HG03457 (cell line): ENCODE measurements around the gene SBF2.

Source experiments
- ATAC-seq: cut with Tn5 transposase; IDR thresholded peaks from one replicate; pipeline ENCODE4 v1.9.1; 2021; ENCODE audit warnings: moderate number of reproducible peaks; ENCODE audit not compliant: unreplicated experiment

SBF2 gene

DNA sequence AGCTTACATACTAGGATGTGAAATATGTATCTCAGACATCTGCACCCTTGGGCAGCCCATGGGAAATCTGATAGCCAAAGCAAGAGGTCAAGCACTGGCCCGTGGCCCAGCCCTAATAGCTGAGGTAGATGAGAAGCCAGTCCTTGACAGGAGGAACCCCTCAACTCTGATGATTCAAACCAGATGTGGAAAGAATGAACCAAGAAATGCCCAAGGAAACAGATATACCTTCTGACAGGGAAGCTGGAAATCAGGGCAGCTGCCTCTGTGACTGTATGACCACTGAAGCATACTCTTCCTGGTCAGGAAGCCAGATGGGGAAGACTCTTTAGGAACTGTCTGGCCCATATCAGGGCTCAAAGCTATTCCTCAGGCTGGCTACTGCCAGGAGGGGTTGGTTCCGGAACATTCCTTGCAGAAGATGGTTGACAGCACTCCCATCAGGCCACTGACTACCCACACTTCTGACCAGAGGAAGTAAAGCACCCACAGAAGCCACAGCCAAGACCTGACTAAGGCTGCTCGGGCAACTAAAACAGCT lies 506.0 kb downstream of the SBF2 start:
- no peak for ATAC-seq

DNA sequence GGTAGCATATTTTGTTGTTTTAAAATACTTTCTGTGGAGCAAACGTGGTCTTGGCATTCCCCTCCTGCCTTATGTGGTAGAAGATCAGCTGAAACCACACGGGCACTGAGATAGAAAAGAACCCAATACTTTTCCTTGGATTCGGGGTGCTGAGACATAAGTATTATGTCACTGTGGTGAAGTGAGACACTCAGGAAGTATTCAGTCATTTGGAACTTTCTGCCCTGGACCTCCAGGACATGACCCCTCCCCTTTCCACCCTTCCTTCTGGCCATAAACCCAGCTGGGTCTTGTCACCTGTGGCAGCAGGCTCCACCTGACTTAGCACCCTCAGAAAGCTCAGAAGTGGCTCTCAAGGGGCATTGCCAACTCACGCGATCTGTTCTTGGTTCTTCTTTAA lies 506.8 kb downstream of the SBF2 start:
- no peak for ATAC-seq

DNA sequence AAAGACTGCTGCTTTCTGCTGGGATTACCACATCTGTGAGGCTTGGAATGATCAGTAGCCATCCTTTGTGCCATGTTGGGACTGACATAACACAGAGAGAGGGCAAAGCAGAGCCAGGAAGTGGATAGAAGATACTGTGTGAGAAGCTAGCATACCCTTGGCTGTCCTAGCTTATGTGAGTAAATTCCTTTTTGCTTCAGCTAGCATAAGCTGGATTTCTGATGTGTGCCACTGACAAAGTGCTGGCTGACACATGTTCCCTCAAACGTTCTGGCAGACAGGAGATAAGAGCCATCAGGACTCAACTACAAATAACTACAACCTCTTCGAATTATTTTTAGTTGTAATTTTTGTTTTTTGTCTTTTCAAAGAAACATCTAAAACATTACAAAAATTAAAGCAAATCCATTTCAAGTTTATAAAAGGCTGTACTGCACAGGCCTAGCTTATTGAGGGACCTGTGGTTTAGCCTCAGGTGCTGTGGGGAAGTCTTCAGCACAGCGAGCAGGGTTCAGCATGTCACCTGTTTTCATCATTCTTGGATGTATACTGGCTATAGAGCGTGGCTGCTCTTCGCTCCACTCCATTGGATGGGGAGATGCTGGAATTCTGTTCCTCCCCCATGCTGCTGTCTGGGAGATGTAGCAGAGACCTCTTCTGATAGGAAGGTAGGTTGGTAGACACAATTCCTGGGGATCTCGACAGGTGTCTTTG lies 509.3 kb downstream of the SBF2 start:
- no peak for ATAC-seq

- no peak for ATAC-seq
Measured at GRCh38 chr11:9783986-9784385, 510.0 kb downstream of the SBF2 start.

DNA sequence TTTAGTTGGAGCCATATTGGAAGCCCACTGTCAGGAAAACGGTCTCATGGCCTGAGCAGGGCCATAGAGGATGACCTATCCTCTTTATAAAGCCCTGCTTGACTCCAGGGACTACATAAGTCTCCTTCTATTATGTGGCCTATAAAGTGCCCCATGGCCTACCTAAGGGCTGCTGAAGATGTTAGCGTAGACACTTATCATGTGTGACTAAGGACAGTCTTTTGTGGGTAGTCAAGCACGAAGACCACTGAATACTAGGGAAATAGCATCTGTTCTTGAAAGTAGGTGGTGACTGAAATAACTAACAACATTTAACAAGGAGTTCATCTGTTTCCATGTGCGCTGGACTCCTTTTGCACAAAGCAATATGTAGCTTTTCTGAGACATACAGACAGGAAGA lies 513.1 kb downstream of the SBF2 start:
- no peak for ATAC-seq

- ATAC-seq: no peak
Measured at GRCh38 chr11:9777525-9777924, 516.5 kb downstream of the SBF2 start.

- ATAC-seq: no peak
Measured at GRCh38 chr11:9777066-9777465, 517.0 kb downstream of the SBF2 start.

DNA sequence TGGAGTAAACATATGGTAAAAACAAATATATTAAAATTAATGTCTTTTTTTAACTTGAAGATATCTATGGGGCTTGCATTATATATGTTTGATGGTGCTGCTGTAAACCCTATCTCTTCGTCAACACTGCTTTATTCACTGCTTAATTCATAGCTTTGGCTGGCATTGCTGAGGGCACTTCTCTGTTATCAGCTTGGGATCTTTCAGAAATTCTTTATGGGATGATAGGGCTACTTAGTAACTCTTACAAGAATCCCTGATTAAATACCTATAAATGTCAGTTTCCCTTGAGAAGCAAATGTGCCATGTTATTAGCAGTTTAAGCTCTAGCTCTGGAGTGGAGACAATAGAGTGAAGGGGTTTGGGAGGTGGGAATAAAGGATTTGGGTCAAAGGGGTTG lies 517.8 kb downstream of the SBF2 start:
- ATAC-seq: no peak

- no peak for ATAC-seq
Measured at GRCh38 chr11:9775398-9775779, 518.6 kb downstream of the SBF2 start.

DNA sequence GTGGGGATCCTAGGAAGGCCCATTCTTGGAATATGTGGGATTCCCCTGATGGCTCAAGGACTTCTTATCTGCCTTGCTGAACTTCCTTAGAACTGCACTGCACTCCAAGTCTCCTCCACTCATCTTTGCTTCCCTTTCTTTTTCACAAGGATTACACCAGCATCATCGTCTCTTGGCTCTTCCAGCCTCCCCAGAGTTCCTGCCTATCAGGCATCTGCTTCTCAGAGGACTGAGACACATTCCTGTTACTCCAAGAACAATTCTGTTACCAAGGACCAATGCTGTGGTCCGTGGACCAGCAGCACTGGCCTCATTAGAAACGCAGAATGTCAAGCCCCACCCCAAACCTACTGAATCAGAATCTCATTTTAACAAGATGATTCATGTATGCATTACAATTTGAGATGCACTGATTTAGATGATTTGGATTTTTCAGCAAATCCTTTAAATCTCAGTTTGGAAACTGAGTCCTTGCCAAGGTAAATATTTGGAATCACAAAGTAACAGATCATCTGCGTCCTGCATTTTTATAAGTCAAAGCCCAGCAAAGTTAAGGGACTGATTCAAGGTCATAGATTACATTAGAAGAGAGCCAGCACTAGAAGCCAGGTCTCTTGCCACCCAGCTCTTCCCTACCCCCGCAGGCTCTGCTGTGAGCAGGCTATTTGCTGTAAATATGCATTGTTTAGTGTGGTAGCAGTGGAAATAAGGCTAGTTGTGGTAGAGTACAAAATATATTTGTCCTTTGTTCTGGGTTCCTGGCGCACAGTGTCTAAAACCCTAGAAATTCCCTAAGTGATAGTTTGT lies 519.2 kb downstream of the SBF2 start:
- no peak for ATAC-seq

DNA sequence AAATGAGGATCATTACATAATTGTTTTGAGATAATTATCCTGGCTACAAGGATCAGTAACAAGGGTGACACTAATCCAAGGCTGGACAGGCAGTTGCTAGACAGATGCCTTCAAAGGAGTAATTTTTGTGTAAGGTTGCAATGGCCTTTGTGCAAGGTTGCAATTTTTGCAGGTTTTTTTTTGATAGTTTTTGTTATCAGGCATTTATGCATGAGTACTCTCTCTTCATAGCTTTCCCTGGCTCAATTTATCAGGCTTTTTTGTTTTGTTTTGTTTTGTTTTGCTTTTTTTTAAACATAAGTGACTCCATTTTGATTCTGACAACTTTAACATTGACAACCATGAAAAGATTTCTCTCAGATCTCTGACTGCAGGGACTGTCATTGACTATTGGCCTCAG lies 519.9 kb downstream of the SBF2 start:
- no peak for ATAC-seq

- no peak for ATAC-seq
Measured at GRCh38 chr11:9773524-9773923, 520.5 kb downstream of the SBF2 start.

GRCh38 chr11:9772218-9772617 lies 521.8 kb downstream of the SBF2 start:
- no peak for ATAC-seq

DNA sequence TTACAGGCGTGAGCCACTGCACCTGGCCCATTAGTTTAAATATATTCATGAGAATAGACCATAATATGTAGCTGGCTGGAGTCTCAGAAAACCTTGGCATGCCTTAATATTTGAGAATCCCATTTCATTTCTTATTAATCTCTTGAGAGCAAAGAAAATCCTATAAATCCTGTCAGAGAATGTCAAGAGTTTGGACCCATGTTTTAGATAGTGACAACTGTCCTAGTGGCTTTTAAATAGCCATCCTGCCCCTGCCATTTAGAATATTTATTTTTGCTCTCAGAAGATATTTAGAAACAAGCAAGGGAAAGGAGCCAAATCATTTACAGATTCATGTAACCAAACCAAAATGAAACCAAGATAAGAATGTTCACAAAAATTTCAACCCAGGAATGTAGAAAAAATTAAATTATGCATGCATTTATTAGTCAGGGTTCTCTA lies 522.9 kb downstream of the SBF2 start:
- no peak for ATAC-seq

- ATAC-seq: no peak
Measured at GRCh38 chr11:9769621-9770020, 524.4 kb downstream of the SBF2 start.

GRCh38 chr11:9765320-9766101 lies 528.5 kb downstream of the SBF2 start:
- no peak for ATAC-seq

DNA sequence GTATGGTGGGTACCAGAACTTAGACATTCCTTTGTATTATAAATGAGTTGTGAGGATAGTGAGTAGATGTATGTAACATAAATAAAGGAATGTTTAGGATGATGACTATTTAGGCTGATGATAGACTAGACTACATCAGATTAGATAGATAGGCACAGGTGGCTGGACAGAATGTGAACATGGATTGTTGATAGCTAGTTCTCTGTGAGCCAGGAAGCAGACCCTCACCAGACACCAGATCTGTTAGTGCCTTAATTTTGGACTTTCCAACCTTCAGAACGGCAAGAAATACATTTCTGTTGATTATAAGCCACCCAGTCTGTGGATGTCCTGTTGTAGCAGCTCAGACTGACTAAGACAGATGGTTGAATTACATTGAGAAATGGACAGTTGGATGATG lies 530.7 kb downstream of the SBF2 start:
- no peak for ATAC-seq

- ATAC-seq: no peak
Measured at GRCh38 chr11:9762531-9762930, 531.5 kb downstream of the SBF2 start.

GRCh38 chr11:9761441-9761945 lies 532.5 kb downstream of the SBF2 start:
- ATAC-seq: no peak

DNA sequence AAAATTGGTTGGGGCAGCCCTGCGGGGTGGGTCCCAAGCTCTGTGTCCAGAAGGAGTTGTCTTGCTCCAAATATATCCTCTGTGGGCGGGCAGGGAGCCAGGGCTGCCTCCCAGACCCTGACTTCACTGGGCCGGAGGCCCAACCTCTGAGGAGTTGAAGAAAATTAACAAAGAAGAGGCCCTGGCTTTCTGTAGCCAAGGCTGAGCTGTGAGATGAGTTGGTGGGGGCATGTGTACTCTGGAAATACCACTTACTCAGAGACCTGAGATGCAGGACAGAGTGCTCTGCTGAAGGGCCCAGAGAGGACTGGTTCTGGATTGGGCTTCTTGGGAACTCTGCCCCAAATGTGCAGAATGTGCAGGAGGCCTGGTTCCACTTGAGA lies 533.8 kb downstream of the SBF2 start:
- no peak for ATAC-seq

- ATAC-seq: peak; percentile 38
Measured at GRCh38 chr11:9759519-9760192, 534.4 kb downstream of the SBF2 start.
